Stimulated activated CD8-positive, alpha-beta memory T cell treated with anti-CD3 and anti-CD28 coated beads, Interleukin-4, amount 100 ng/mL, for 1 hour (primary cell): ENCODE data around the gene SLC6A2.
"Not testable (repeated sequence)": the region's sequence is repeated elsewhere in the genome, so short reads cannot be mapped to it uniquely, and the experiment has no call there.

Experiments used
- DNase-seq, 2 donors: peaks; one replicate each; pipeline ENCODE4 v3.0.0-alpha.2; 2020; ENCODE audit warnings: low read depth in 2 of 2, low spot score in 1 of 2

SLC6A2 gene

GRCh38 chr16:55710466-55710865 lies 54.7 kb downstream of the SLC6A2 start:
- no peak for DNase-seq

GRCh38 chr16:55711959-55712876 lies 56.4 kb downstream of the SLC6A2 start:
- peak; percentile 18 to 21 for DNase-seq

- DNase-seq, result no peak
Observed at GRCh38 chr16:55713103-55713502, 57.3 kb downstream of the SLC6A2 start.

- DNase-seq, result no peak
Observed at GRCh38 chr16:55717326-55717725, 61.5 kb downstream of the SLC6A2 start.

- DNase-seq, result no peak
Observed at GRCh38 chr16:55725055-55725777, 69.4 kb downstream of the SLC6A2 start.

GRCh38 chr16:55728797-55729196 lies 73.0 kb downstream of the SLC6A2 start:
- no peak for DNase-seq

- DNase-seq, result no peak
Observed at GRCh38 chr16:55730115-55730514, 74.3 kb downstream of the SLC6A2 start.

- no peak for DNase-seq
Observed at GRCh38 chr16:55732496-55732895, 76.7 kb downstream of the SLC6A2 start.

- no peak for DNase-seq
Observed at GRCh38 chr16:55734665-55735064, 78.9 kb downstream of the SLC6A2 start.

- no peak for DNase-seq
Observed at GRCh38 chr16:55735120-55735781, 79.5 kb downstream of the SLC6A2 start.

- DNase-seq, result no peak
Observed at GRCh38 chr16:55736671-55737070, 80.9 kb downstream of the SLC6A2 start.

- no peak for DNase-seq
Observed at GRCh38 chr16:55737318-55737717, 81.5 kb downstream of the SLC6A2 start.

- DNase-seq, result no peak
Observed at GRCh38 chr16:55737966-55738365, 82.2 kb downstream of the SLC6A2 start.

GRCh38 chr16:55746081-55746480 lies 90.3 kb downstream of the SLC6A2 start:
- DNase-seq, result no peak

- DNase-seq, result no peak
Observed at GRCh38 chr16:55747785-55748184, 92.0 kb downstream of the SLC6A2 start.

- not testable (repeated sequence) for DNase-seq
Observed at GRCh38 chr16:55752465-55753144, 96.8 kb downstream of the SLC6A2 start.

GRCh38 chr16:55753145-55753631 lies 97.4 kb downstream of the SLC6A2 start:
- DNase-seq, result not testable (repeated sequence)
